Calu3 (cell line): ENCODE measurements around the gene ABCF1. TPM values are rescaled to one million over a fixed set of nuclear protein-coding genes. Genes with fewer than 3 reads are reported as not detected.

Experiments
- BruUV-seq: library from RNA; stranded (reverse); fragments of 400-500 nt; replicated peaks from 2 replicates; lab custom pipeline; 2021; lab: Mats Ljungman, UMichigan
- CTCF ChIA-PET: fragments of 300-600 bp; sonication (Branson Sonifier 250); formaldehyde crosslinking; loops from one replicate; lab custom pipeline; 2022; ENCODE audit warnings: antibody characterized with exemption; lab: Charles Lee
- DNase-seq: peaks from one replicate; pipeline ENCODE4 v3.0.0; 2022
- H3K27ac Mint-ChIP-seq: one replicate; pipeline ENCODE4 v1.8.0; 2022; ENCODE audit warnings: mixed read lengths; ENCODE audit not compliant: unreplicated experiment
- H3K27me3 Mint-ChIP-seq: one replicate; pipeline ENCODE4 v1.8.0; 2022; ENCODE audit warnings: mixed read lengths; ENCODE audit not compliant: unreplicated experiment
- H3K36me3 Mint-ChIP-seq: one replicate; pipeline ENCODE4 v1.8.0; 2022; ENCODE audit warnings: mild to moderate bottlenecking, moderate library complexity, mixed read lengths; ENCODE audit not compliant: insufficient read depth, unreplicated experiment
- H3K4me1 Mint-ChIP-seq: one replicate; pipeline ENCODE4 v1.8.0; 2022; ENCODE audit warnings: mild to moderate bottlenecking, low read depth, mixed read lengths; ENCODE audit not compliant: unreplicated experiment
- H3K4me3 Mint-ChIP-seq: one replicate; pipeline ENCODE4 v1.8.0; 2022; ENCODE audit warnings: mild to moderate bottlenecking, low read depth, moderate library complexity, mixed read lengths; ENCODE audit not compliant: unreplicated experiment
- H3K9me3 Mint-ChIP-seq: one replicate; pipeline ENCODE4 v1.8.0; 2022; ENCODE audit warnings: low read depth, mixed read lengths; ENCODE audit not compliant: unreplicated experiment
- intact Hi-C: fragments of 100-400 bp; cut with micrococcal nuclease; formaldehyde crosslinking; loops from one replicate; pipeline ENCODE4 v1.10.0; 2022; ENCODE audit not compliant: unreplicated experiment
- total RNA-seq: library from RNA; stranded (reverse); gene quantifications from 2 replicates; pipeline ENCODE4 v1.2.3, GENCODE V29; 2022
- TF ChIP-seq, protein P1 (sequence below): fragments of 200-600 bp; IDR thresholded peaks from one replicate; pipeline ENCODE4 v1.8.0; 2022; ENCODE audit warnings: antibody characterized with exemption; ENCODE audit not compliant: unreplicated experiment

Gene ABCF1
- total RNA-seq, 1 experiment from 2014 or later: 88.3 TPM

DNA sequence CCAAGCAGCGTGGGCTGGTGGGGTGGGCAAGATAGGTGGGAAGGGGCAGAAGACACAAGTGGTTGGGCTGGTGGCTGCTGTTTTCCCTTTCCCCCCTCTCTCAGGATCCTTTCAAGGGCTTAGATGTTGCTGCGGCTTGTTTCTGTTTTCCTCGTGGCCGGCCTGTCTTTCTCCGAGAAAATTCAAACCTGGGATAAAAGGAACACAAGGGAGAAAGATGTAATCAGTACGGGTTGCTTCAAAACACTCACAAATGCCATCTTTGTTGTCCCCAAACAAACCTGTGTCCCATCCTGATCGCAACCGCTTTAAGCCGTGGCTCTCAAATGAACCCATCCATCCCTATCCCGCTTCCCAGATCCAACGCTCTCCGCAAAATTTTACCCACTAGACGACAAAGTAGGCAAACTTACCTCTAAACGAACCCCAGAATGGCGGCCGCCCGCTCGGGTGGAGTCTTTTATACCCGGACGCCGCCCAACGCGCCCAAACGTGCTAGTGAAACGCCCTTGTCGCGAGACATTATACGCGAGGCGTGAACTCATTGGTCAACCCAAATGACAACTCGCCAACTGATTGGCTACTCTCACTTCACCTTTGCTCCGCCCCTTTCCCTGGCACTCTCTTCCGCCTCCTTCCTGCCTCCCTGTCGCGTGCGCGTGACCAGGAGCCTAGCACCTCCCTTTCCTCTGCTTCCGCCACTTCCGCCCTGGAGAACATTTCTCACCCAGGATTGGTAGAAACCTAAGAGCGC, 45.7 kb downstream of the ABCF1 start, which contains the start of gene PPP1R10:
Gene PPP1R10 (minus strand): TSS at position 433 of the 754 bp plus-strand sequence. CDS start 7,299 bp downstream, outside the sequence.
- TF ChIP-seq, protein P1, sequence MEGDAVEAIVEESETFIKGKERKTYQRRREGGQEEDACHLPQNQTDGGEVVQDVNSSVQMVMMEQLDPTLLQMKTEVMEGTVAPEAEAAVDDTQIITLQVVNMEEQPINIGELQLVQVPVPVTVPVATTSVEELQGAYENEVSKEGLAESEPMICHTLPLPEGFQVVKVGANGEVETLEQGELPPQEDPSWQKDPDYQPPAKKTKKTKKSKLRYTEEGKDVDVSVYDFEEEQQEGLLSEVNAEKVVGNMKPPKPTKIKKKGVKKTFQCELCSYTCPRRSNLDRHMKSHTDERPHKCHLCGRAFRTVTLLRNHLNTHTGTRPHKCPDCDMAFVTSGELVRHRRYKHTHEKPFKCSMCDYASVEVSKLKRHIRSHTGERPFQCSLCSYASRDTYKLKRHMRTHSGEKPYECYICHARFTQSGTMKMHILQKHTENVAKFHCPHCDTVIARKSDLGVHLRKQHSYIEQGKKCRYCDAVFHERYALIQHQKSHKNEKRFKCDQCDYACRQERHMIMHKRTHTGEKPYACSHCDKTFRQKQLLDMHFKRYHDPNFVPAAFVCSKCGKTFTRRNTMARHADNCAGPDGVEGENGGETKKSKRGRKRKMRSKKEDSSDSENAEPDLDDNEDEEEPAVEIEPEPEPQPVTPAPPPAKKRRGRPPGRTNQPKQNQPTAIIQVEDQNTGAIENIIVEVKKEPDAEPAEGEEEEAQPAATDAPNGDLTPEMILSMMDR: no peak
- DNase-seq: peak; percentile 99
- peak within 1 kb of the TSS; percentile 98 for H3K27ac Mint-ChIP-seq
- no peaks in the 10 kb centered on the region for H3K9me3 Mint-ChIP-seq
- H3K4me3 Mint-ChIP-seq: peak within 1 kb of the TSS; percentile 70
- peaks cover 16% of the 10 kb centered on the region for H3K27me3 Mint-ChIP-seq
- intact Hi-C loops: loop anchor here (5.0 kb wide), 1 partner anchor 105 kb away; the partner anchor contains the start of gene TUBB
- peaks cover 48% of the 10 kb centered on the region for H3K4me1 Mint-ChIP-seq
- TSS peak; percentile 65 for BruUV-seq
- CTCF ChIA-PET: interaction anchor here (0.6 to 2.0 kb wide), 2 partner anchors 30 to 114 kb away, joined by 3 to 10 read pairs; no protein-coding TSS in a partner anchor
- H3K36me3 Mint-ChIP-seq: peaks cover 93% of the 10 kb centered on the region

DNA sequence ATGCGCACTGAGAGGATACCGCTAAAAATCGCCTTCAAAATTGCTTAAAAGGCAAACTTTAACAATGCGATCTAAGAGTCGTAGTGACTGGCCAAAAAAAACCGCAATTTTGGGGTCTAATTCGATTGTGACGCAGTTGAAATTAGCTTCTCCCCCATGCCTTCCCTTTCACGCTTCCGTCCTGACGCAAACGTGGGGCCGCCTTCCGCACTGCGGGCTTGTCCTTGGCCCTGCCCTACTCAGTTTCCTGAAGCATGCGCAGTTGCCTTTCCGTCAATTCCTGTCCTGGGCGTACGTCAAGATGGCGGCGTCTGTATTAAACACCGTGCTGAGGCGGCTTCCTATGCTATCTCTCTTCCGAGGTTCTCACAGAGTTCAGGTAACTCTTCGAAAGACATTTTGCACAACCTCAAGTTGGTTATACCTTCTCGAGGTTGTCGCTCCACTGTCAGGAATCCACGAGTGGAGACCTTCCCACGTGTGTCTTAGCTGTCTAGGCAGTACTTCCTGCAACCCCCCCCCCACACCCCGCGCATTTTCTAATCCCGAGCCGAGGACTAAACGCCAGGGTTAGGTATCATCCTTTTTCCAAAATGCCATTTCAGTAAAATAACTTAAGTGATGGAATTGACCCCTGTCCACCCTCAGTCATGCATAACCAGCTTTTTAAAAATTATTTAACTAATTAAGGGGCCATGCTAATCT, 46.5 kb downstream of the ABCF1 start, which contains the start of gene MRPS18B:
Gene MRPS18B (plus strand): TSS at position 276 of the 705 bp plus-strand sequence. CDS start 26 bp downstream, at position 302.
- peaks cover 16% of the 10 kb centered on the region for H3K27me3 Mint-ChIP-seq
- intact Hi-C loops: loop anchor here (5.0 kb wide), 1 partner anchor 105 kb away; the partner anchor contains the start of gene TUBB
- peaks cover 46% of the 10 kb centered on the region for H3K4me1 Mint-ChIP-seq
- TSS peak; percentile 79 for BruUV-seq
- peaks cover 96% of the 10 kb centered on the region for H3K36me3 Mint-ChIP-seq
- peak; percentile 98 for DNase-seq
- H3K27ac Mint-ChIP-seq: peak within 1 kb of the TSS; percentile 98
- TF ChIP-seq, protein P1: no peak
- H3K4me3 Mint-ChIP-seq: peak within 1 kb of the TSS; percentile 70
- no peaks in the 10 kb centered on the region for H3K9me3 Mint-ChIP-seq
- CTCF ChIA-PET: interaction anchor here (0.6 to 2.0 kb wide), 3 partner anchors 29 to 113 kb away, joined by 3 to 10 read pairs (median 4); partner anchors contain the start of gene DHX16

DNA sequence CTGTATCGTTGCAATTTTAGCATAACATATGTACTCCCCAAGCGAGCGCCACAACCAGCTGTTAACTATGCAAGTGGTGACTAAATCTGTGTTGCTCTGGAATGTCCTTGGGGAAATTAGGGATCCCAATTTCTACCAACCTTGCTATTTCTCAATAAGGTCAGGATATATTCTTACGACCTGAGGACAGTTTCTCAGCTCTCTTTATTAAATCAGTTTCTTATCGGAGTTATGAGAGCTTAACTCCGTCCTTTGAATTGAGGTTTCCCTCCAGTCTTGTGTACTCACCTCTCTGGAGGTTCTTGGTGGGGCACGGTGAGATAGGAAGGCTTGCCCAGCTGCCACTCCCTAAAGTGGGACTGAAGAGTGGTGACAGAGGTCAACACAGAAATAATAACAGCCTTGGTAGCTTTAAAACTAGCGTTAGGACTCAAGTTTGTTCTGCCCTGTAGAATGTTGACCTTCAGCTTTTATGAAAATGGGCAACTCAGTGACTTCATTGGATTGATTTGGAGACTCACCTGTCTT, 47.1 kb downstream of the ABCF1 start:
- TF ChIP-seq, protein P1: no peak
- H3K4me3 Mint-ChIP-seq: peak overlapping the region; percentile 70
- no TSS peak for BruUV-seq
- H3K9me3 Mint-ChIP-seq: no peaks in the 10 kb centered on the region
- intact Hi-C loops: loop anchor here (5.0 kb wide), 1 partner anchor 104 kb away; the partner anchor contains the start of gene TUBB
- H3K27ac Mint-ChIP-seq: peak overlapping the region; percentile 98
- peaks cover 16% of the 10 kb centered on the region for H3K27me3 Mint-ChIP-seq
- no peak for DNase-seq
- peaks cover 98% of the 10 kb centered on the region for H3K36me3 Mint-ChIP-seq
- CTCF ChIA-PET: interaction anchor here (1.2 to 2.0 kb wide), 2 partner anchors 54 to 113 kb away, joined by 4 to 10 read pairs; partner anchors contain the start of gene DHX16
- peaks cover 44% of the 10 kb centered on the region for H3K4me1 Mint-ChIP-seq

DNA sequence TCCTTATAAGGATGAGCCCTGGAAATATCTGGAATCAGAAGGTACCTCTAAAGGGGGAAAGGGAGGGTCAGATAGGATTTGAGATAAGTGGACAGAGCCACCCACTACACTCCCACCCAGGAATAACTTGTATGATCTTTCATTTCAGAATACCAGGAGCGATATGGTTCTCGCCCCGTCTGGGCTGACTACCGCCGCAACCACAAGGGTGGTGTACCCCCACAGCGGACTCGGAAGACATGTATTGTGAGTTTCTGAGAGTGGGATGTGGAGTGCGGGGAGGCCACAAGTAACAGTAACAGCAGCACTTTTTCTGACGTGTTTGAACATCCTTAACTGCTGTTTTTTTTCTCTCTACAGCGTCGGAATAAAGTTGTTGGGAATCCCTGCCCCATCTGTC, 48.3 kb downstream of the ABCF1 start:
- Mint-ChIP-seq H3K9me3 (no peaks in the 10 kb centered on the region), H3K27ac (peak overlapping the region; percentile 98), H3K27me3 (peaks cover 16% of the 10 kb centered on the region), H3K4me1 (peaks cover 34% of the 10 kb centered on the region), H3K36me3 (peaks cover 96% of the 10 kb centered on the region), H3K4me3 (peak overlapping the region; percentile 70)
- CTCF ChIA-PET: no interaction called here
- TF ChIP-seq, protein P1: no peak
- BruUV-seq: no TSS peak
- no peak for DNase-seq
- intact Hi-C loops: loop anchor here (5.0 kb wide), 1 partner anchor 103 kb away; the partner anchor contains the start of gene TUBB
